Smooth muscle cell (in vitro differentiated cells): Measurements from ENCODE around the gene CCDC70. TPM values are rescaled to one million over a fixed set of nuclear protein-coding genes. Genes with fewer than 3 reads are reported as not detected.

ENCODE experiments used
- DNase-seq: peaks from one replicate; lab custom pipeline; 2025; ENCODE audit not compliant: unreplicated experiment; lab: John Stamatoyannopoulos, UW
- H2AFZ ChIP-seq: fragments of 200-600 bp; sonication (generic); 2 replicates; pipeline ENCODE4 v1.6.0; 2016; ENCODE audit warnings: antibody characterized with exemption, low read depth, mild to moderate bottlenecking
- H3F3A ChIP-seq: fragments of 200-600 bp; sonication (generic); 2 replicates; pipeline ENCODE4 v1.6.0; 2017; ENCODE audit warnings: antibody characterized with exemption, low read depth
- H3K27ac ChIP-seq: fragments of 200-600 bp; sonication (generic); 2 replicates; pipeline ENCODE4 v1.5.1; 2016; ENCODE audit warnings: low read depth, mild to moderate bottlenecking
- H3K27me3 ChIP-seq: fragments of 200-600 bp; sonication (generic); 2 replicates; pipeline ENCODE4 v1.6.1; 2016; ENCODE audit warnings: low read depth, mild to moderate bottlenecking
- H3K36me3 ChIP-seq: fragments of 200-600 bp; sonication (generic); 2 replicates; pipeline ENCODE4 v1.5.1; 2016; ENCODE audit warnings: low read depth
- H3K4me1 ChIP-seq: fragments of 200-600 bp; sonication (generic); 2 replicates; pipeline ENCODE4 v1.5.1; 2016; ENCODE audit warnings: low read depth
- H3K4me2 ChIP-seq: fragments of 200-600 bp; sonication (generic); 2 replicates; pipeline ENCODE4 v1.6.0; 2016; ENCODE audit warnings: mild to moderate bottlenecking
- H3K4me3 ChIP-seq: fragments of 200-600 bp; sonication (generic); 2 replicates; pipeline ENCODE4 v1.5.1; 2016; ENCODE audit warnings: mild to moderate bottlenecking
- H3K79me2 ChIP-seq: fragments of 200-600 bp; sonication (generic); 2 replicates; pipeline ENCODE4 v1.6.0; 2016; ENCODE audit warnings: low read depth, mild to moderate bottlenecking
- H3K9ac ChIP-seq: fragments of 200-600 bp; sonication (generic); 2 replicates; pipeline ENCODE4 v1.6.0; 2016; ENCODE audit warnings: low read depth
- H3K9me3 ChIP-seq: fragments of 200-600 bp; sonication (generic); replicated peaks from 2 replicates; pipeline ENCODE4 v1.5.1; 2016; ENCODE audit warnings: low read depth
- H4K20me1 ChIP-seq: fragments of 200-600 bp; sonication (generic); 2 replicates; pipeline ENCODE4 v1.6.0; 2016; ENCODE audit warnings: low read depth
- CTCF ChIP-seq: fragments of 200-600 bp; sonication (generic); IDR thresholded peaks from 2 replicates; pipeline ENCODE4 v1.5.1; 2017; ENCODE audit warnings: borderline replicate concordance, mild to moderate bottlenecking, antibody characterized with exemption; ENCODE audit not compliant: insufficient read depth, poor library complexity, severe bottlenecking
- WGBS: methylation state at CpG from one replicate; pipeline ENCODE4 v1.1.7; 2016; ENCODE audit warnings: low lambda C conversion rate; 5-methylcytosine and 5-hydroxymethylcytosine counted together
- polyA plus RNA-seq: library from polyadenylated mRNA; unstranded; fragments of >200 nt; fragmentation: Nextera tagmentation; extraction: Ambion mirVana; gene quantifications from 2 replicates; pipeline ENCODE4 v1.2.1, GENCODE V29; 2016
- total RNA-seq: library from RNA; depleted of rRNA; stranded (reverse); fragments of >200 nt; gene quantifications from 2 replicates; pipeline ENCODE4 v1.2.3, GENCODE V29; 2014

Gene CCDC70
- total and polyA plus RNA-seq, 2 experiments from 2014 or later, result not detected

GRCh38 chr13:51858433-51859247 is 3.1 kb upstream of the CCDC70 start:
- 51% methylated on average over 11 of the region's 11 CpGs for WGBS
- H3K79me2 ChIP-seq, result no peaks in the 10 kb centered on the region
- H3K9me3 ChIP-seq, result no peaks in the 10 kb centered on the region
- H3K4me3 ChIP-seq, result no peak overlapping the region
- H3F3A ChIP-seq, result no peaks in the 10 kb centered on the region
- H3K4me1 ChIP-seq, result no peaks in the 10 kb centered on the region
- no peak overlapping the region for H3K9ac ChIP-seq
- H3K36me3 ChIP-seq, result no peaks in the 10 kb centered on the region
- H3K27me3 ChIP-seq, result no peaks in the 10 kb centered on the region
- DNase-seq, result no peak
- no peak for TF ChIP-seq CTCF
- no peaks in the 10 kb centered on the region for H4K20me1 ChIP-seq
- no peak overlapping the region for H3K27ac ChIP-seq
- H2AFZ ChIP-seq, result no peak overlapping the region
- no peak overlapping the region for H3K4me2 ChIP-seq

- H2AFZ ChIP-seq, result no peak overlapping the region
- WGBS, result 92% methylated on average over 7 of the region's 7 CpGs
- no peak overlapping the region for H3K27ac ChIP-seq
These were observed 1.2 kb downstream of the CCDC70 start for GRCh38 chr13:51862957-51863356.

DNA sequence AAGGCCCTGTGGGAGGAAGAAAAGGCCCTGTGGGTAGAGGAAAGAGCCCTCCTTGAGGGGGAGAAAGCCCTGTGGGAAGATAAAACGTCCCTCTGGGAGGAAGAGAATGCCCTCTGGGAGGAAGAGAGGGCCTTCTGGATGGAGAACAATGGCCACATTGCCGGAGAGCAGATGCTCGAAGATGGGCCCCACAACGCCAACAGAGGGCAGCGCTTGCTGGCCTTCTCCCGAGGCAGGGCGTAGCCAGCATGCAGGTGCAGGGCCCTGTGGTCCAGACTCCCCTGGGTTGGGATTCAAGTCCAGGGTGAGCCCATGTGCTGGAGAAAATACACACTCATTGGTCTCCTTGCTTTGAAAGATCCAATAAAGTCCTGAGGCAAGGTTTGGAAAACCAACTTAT is 4.1 kb downstream of the CCDC70 start:
- no peak for DNase-seq
- no peak for TF ChIP-seq CTCF
- Histone ChIP-seq H3K4me2 (no peak overlapping the region), H3K27ac (no peak overlapping the region), H3K9me3 (no peaks in the 10 kb centered on the region), H2AFZ (no peak overlapping the region), H3K4me3 (no peak overlapping the region), H3K36me3 (no peaks in the 10 kb centered on the region), H3K27me3 (no peaks in the 10 kb centered on the region), H3K9ac (no peak overlapping the region), H3K79me2 (no peaks in the 10 kb centered on the region), H3K4me1 (no peaks in the 10 kb centered on the region), H3F3A (no peaks in the 10 kb centered on the region), H4K20me1 (no peaks in the 10 kb centered on the region)
- 78% methylated on average over 7 of the region's 7 CpGs for WGBS

More at GRCh38 chr13:51862957-51863356, 1.2 kb downstream of the CCDC70 start:
- Histone ChIP-seq H3K36me3 (no peaks in the 10 kb centered on the region), H3K4me3 (no peak overlapping the region), H3F3A (no peaks in the 10 kb centered on the region), H3K79me2 (no peaks in the 10 kb centered on the region), H4K20me1 (no peaks in the 10 kb centered on the region), H3K4me1 (no peaks in the 10 kb centered on the region), H3K4me2 (no peak overlapping the region), H3K9ac (no peak overlapping the region), H3K9me3 (no peaks in the 10 kb centered on the region), H3K27me3 (no peaks in the 10 kb centered on the region)
- no peak for TF ChIP-seq CTCF
- DNase-seq, result no peak

DNA sequence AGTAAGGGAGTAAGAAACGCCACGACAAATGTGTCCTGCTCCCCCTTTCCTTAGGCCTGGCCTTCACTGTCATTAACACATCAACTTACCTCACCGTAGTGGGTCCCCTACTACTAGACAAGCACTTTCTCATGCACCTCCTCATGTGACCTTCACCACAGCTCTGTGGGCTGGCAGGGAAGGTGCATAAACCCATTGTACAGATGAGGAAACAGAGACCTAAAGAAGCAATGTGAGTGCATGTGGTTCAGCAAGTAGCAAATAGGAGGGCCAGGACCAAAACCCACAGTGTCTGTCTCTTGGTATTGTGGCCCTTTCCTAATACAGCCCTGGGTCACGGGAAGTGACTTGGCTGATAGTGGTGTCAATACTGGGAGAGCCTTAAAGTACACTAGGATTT is 5.3 kb downstream of the CCDC70 start:
- Histone ChIP-seq H2AFZ (no peak overlapping the region), H4K20me1 (no peaks in the 10 kb centered on the region), H3K9me3 (no peaks in the 10 kb centered on the region), H3K9ac (no peak overlapping the region), H3F3A (no peaks in the 10 kb centered on the region), H3K4me3 (no peak overlapping the region), H3K79me2 (no peaks in the 10 kb centered on the region), H3K27me3 (no peaks in the 10 kb centered on the region), H3K4me1 (no peaks in the 10 kb centered on the region), H3K36me3 (no peaks in the 10 kb centered on the region), H3K27ac (no peak overlapping the region), H3K4me2 (no peak overlapping the region)
- TF ChIP-seq CTCF, result no peak
- DNase-seq, result no peak
- WGBS, result 95% methylated on average over 4 of the region's 4 CpGs
